Embryonic facial prominence (tissue), 1 donor: ENCODE measurements around the gene RGS7.
"Not testable (repeated sequence)": the region's sequence is repeated elsewhere in the genome, so short reads cannot be mapped to it uniquely, and the experiment has no call there.

ENCODE experiments used
- DNase-seq: peaks from one replicate; pipeline ENCODE4 v3.0.0-alpha.2; 2016; ENCODE audit errors: extremely low spot score

RGS7 gene

DNA sequence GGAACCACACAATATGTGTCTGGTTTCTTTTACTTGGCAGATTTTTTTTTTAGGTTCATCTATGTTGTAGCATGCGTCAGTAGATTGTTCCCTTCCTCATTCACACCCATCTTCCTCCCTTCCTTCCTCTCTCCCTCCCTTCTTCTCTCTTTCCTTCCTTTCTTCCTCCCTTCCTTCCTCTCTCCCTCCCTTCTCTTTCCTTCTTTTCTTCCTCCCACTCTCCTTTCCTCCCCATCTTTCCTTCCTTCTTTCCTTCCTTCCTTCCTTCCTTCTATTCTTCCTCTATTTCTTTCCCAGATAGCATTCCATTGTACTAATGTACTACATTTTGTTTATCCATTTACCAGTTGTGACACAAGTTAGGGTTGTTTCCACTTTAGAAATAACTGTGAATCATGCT, 218.0 kb downstream of the RGS7 start:
- no peak for DNase-seq

DNA sequence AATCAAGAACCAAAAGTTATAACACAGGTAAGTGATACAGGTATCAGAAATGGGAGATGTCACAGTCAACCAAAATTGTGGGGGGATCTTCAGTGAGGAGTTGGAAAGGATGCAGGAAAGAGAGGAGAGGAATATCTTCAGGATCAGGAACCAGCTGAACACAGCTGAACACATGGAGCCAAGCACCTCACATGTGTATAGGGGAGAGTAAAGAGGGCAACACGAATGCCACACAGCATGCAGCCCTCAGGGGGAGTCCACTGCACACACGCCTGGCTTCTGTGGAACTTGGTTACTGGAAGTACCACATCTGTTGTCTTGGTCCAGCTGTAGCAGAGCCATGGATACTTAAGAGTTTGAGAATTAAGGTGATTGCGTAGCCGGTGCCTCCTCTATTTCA, 218.8 kb downstream of the RGS7 start:
- DNase-seq = no peak

DNA sequence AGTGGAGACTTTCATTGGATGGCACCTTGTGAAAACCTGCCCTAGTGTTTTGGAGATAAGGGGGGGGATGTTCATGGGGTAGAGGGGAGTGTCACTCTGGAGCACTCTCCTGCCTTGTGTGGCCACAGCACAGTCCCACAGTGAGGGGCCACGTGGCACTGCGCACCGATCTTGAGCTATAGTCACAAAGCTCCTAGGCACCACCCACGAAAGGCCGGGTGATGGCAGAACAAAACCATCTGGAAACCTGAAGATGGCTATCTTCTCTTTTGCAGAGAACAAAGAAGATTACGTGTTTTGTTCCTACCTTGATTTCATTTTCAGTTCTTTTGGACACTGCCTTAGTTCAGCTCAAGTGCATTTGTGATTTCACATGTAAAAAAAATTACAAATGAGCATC, 220.6 kb downstream of the RGS7 start:
- DNase-seq = no peak

DNA sequence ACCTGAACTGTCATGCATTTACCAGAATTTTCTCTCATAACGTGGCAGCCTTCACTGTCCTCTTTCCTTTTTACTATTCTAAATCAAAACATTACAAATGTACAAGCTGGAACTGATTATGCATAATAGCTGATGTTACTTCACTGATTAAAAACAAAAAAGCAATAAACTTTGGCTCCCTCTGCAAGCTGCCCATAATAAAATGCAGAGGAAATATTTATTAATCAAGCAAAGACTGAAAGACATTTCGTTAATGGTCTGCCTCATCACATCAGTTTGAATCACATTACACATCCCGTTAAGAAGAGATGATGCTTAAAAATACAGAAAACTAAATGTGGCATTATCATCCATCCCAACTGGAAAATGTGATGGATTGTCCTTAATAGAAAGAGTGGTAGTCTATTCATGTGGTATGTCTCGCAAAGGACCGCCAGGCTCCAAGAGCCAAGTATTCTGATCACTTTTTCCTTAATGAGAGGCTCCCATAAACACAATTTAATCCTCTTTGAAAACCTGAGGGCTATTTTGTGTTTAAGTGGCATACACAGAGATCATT, 225.3 kb downstream of the RGS7 start:
- DNase-seq = no peak

DNA sequence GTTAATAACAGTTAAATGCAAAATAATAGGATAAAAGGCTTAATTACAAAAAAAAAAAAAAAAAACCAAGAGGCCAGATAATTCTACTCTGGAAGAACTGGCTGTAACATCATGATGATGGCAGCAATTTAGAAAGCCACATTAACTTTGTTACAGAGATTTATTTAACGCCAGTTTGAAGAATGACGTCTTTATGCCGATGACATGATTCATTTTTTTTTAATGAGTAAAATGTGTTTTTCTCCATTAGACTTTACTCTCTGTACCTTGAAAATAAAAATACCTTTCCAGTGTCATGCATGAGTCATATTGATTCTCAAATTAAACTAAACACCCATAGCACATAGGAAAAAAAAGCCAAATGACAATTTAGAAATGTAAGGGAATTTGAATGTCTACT, 226.1 kb downstream of the RGS7 start:
- no peak for DNase-seq

DNA sequence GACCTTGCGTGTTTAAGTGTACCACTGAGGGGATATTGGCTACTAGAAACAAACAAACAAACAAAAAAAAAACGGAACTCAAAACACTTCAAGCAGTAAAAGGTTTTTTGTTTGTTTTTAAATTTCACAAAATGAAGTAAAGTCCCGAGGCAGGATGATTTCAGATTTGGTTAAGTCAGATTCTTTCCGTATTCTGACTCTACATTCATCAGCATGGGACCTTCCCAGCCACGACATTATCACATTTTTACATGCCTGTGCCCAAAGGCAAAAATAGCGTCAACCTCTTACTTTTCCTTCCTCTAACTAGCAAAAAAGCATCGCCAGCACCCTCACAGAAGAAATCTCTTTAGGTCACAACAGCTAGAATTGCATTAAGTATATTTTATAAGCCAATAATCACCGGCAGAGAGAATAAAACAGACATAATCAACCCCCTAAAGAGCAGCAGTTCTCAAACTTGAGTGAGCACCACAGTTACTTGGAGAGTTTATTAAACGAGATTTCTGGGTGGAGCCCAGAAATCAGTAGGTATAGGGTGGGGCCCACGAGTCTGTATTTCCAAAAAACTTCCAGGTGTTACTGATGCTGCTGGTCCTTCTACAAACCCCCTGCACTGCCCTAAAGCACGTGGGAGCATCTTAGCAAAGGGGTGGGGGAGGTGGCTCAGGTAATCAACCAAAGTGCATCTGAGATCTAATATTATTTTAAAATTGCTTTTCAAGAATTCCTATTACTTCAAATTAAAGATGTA, 227.6 kb downstream of the RGS7 start:
- DNase-seq = no peak

DNA sequence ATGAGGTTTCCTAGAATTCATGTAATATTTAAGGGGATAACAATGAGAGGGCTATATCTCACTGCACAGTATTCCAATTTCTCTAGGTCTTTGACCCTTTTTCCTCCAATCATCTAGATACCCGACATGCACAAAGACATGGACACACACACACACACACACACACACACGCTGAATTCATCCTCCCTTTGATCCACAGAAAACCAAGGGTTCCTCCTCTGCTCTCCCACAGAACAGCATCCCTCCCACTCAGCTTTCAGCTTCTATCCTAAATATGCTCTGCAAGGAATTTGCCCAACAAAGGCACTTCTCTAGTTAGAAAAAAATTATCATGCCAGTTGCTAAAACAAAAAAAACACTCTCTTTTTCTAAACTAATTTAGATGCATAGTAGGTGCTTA, 231.7 kb downstream of the RGS7 start:
- DNase-seq = no peak

DNA sequence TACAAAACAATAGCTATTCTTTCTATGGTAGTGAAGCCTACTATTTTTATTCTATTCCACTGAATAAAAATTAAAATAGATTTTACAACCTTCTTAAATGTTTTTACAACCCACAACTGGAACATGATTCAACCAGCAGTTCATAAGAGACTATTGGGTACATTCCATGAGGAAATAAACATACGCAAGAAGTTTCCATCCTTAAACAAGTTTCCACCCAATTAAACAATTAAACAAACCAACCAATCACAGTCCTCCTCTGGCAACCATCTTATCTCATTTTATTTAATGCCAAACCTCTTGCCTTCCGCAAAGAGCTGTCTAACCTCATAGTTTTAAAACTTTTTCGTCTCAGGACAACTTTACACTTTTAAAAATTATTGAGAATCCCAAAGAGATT, 239.0 kb downstream of the RGS7 start:
- DNase-seq = no peak

DNA sequence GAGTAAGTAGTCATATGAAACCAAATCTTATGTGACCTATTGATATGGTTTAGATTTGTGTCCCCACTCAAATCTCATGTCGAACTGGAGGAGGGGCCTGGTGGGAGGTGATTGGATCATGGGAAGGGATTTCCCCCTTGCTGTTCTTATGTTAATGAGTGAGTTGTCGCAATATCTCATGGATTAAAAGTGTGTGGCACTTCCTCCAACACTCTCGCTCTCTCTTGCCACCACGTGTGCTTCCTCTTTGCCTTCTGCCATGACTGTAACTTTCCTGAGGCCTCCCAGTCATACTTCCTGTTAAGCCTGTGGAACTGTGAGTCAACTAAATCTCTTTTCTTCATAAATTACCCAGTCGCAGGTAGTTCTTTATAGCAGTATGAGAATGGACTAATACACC, 241.2 kb downstream of the RGS7 start:
- no peak for DNase-seq

DNA sequence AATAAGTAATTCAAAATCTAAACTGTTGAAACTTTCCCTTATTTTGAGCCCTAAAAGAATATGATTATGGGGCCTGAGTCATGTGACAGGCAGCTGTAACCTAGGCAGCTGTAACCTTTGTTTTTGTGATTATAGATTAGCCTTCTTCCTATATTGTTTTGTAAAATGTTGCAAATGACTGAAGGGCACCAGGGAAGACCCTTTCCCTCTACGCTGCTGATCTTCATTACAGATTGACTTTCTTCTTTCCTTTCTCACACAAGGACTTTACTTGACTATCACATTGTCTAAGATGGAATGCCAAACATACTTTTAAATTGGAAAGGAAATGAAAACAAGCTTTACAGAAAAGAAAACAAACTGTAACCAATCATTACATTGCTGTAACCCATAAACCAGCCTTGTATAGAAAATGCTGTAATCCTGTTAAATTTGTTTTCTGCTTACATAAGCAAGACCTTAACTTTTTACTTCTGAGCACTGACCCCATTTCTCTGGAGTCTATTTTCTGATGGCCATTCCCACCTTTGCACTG, 242.2 kb downstream of the RGS7 start:
- no peak for DNase-seq

DNA sequence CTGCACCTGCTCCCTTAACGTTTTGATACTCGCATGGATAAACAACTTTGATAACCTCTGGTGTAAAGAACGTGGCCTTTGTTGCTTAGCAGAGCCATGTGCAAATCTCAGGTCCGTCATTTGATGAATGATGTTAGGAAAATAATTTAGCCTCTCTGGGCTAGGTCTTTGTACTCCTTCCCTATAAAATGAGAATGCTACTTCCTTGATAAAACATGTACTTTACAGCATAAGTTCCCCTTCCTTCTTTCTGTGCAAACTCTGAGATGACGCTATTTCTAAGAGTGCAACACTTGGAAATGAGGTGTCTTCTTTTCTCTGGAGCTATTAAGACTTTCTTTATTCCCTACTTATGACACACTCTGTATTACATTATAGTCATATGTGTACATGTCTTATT, 243.4 kb downstream of the RGS7 start:
- no peak for DNase-seq

DNA sequence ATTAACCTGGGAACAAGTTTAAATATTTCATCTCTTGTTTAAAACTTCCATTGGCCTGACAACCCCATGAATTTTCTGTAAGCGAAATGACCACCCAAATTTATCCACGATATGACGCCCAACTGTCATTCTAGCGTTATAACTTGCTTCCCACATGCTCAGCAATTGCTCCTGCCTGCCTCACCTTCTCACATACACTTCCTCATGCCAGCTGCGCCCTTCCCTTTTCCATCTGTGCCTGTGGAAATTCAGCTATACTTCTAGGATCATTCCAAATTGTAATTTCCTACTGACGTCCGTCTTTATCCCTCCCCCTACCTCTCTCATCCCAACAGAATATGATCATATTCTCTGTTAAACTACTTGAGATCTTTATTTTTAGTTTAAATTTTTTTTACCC, 248.0 kb downstream of the RGS7 start:
- no peak for DNase-seq

DNA sequence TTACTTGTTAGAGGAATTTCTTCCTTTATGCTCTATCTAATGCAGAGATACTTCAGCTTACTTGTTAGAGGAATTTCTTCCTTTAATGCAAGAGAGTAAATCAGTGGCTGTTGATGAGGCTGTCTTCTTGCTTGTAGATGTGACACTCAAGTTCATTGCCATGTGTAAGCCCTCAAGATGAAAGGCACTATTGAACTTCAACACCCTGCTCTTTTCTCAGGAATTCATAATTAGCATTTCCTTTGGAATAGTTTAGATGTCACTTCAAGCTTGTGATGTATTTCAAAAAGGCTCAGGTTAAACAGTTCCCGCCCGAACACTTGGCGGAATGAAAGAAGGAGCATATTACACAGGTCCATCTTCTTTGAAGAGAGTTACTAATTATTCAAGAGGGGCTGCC, 251.9 kb downstream of the RGS7 start:
- DNase-seq = no peak

DNA sequence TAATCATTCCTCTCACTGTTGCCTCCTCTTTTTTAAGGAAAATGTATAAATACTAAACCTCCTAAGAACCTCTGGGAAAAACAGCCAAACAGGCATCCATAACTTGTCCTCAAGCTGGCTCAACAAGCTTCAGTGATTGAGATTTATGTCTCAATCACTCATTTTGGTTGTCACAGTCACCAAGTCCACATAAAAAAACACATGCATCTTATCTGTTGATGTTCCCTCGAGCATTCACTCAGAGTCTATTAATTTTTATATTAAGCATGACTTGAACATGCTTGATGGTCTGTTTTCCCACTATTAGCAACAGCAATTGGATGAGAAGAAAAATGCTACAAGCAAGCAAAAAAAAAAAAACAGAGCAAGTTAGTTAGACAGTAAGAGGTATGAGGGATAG, 254.3 kb downstream of the RGS7 start:
- no peak for DNase-seq

DNA sequence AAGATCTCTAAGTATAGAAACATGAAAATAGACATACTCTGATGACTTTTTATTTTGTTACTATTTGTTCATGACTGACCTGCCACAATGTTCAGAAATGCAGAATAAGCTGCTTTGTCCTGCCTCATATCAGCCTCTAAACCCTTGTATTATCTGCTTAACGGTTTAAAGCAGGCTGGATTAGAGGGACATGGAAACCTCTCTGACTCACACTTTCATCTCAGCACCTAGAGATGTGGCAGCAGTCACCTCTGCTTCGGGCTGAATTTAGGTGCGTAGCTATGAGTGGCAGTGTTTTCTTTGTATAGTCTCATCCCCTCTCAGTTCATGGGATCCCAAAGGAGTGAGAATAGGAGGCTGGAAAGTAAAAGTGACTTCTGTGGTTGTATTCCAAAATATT, 255.4 kb downstream of the RGS7 start:
- no peak for DNase-seq

DNA sequence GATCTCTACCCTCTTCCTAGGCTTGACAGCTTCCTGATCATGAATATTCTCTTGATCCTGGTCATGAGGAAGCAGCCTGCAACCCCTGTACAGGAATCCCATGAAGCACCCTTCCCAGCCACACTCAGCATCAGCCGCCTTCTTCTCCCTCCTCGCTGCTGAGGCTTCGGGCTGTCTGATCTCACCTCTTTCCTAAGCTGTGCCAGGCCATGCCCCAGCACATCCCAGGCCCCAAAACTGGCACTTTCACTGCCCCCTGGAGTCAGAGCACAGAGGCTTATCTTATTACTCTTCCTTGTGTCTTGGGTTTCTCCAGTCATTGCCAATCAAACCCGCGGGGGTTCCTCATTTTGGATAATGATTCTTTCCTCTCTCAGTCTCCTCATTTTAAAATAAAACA, 259.5 kb downstream of the RGS7 start:
- no peak for DNase-seq

DNA sequence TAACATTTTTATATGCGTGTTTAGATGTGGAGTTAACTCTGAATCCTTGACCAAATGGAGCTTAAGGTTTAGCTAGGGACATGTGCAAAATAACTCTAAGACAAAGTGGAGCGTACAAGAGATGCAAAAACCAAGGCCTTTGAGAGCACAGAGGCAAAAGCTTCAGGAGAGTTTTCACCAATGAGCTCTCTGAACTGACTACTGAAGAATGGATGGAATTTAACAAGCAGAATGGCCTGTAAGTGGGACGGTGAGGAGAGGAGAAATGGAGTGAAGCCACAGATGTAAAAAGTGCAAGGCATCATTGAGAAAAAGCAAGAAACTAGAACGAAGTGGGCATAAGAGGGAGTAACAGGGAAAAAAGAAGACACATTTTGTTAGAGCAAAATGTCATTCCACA, 260.0 kb downstream of the RGS7 start:
- no peak for DNase-seq

DNA sequence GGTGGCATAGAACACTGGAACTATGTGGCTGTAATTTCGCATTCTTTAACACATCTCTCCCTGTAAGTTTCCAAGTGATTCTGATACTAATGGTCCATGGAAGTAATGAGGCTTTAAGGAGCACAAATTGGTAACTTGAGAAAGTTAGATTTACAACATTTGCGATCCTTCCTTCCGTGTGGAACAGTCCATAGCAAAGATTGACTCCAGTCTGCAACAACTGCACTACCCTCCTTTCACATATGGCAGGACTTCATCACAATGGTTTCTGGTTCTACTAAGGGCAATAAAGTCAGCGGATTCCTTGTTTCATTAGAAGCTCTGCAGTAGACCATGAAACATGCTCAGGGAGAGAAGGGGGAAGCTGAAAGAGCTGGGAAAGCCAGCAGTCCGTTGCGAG, 261.2 kb downstream of the RGS7 start:
- no peak for DNase-seq

DNA sequence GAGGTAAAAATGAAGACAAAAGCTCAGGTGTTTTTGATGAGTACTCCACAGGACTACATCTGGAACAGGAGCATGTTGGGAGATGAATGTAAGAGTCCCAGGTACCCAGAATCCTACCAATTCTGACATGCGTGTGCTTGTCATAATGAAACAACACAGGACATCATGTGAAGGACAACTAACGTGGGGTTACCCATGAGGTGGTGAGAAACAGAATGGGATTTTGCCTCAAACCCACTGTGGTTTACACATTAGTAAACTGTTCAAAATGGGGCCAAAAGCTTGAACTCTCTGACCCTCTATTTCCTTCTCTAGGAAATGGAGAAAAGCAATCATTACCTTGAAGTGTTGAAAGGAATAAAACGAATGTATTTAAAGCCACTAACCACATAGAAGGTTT, 266.2 kb downstream of the RGS7 start:
- no peak for DNase-seq

DNA sequence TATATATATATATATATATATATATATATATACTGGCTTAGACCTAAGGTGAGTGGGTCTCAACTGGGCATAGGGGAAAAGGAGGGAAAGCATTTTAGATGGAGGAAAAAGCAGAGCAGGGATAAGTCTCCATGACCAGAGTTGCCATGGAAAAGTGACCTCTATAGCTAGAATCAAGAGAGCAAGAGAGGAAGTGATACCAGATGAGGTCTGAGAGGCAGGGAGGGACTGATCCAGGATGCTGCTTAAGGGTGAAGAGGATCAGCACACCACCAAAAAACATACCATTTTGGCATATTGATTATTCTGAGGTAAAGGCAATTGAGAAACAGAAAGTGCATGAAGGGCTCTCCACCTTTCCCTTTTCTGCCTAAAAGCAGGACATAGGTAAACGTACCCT, 267.9 kb downstream of the RGS7 start:
- DNase-seq = not testable (repeated sequence)

DNA sequence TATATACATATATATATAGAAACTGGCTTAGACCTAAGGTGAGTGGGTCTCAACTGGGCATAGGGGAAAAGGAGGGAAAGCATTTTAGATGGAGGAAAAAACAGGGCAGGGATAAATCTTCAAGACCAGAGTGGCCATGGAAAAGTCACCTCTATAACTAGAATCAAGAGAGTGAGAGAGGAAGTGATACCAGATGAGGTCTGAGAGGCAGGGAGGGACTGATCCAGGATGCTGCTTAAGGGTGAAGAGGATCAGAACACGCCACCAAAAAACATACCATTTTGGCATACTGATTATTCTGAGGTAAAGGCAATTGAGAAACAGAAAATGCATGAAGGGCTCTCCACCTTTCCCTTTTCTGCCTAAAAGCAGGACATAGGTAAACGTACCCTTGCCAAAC, 268.9 kb downstream of the RGS7 start:
- not testable (repeated sequence) for DNase-seq

DNA sequence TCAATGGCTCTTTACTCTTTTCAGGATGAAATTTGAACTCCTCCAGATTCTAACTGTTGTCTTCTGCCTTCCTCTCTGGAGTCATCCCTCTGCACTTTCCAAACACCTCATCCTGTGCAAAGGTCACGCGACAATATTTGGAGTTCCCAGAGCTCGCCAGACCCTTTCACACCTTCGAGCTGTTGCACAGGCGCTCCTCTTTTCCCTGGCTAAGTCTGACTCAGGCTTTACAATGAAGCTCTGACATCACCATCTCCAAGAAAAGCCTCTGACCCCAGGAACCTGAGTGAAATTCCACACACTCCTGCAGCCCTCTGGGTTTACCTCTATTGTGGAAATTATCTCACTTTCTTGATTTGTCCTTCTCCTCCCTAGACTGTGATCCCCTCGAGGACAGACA, 270.3 kb downstream of the RGS7 start:
- no peak for DNase-seq

DNA sequence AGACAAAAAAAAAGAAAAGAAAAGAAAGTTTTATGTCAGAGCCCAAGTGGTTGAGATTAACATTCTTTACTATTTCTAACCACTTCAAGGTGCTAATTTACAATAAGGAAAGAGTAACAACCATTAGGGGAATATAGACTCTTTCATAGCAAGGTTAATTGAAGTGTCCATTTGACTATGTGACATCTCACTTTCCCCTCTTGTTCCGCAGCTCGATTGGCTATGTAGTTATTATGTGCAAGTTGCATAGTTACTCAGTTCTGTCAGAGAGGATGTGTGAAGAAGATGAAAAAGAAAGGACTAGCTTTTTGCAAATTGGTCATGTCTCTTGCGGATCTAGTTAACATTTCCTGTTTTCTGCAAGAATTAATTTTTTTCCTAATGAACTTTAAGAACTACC, 273.7 kb downstream of the RGS7 start:
- no peak for DNase-seq

DNA sequence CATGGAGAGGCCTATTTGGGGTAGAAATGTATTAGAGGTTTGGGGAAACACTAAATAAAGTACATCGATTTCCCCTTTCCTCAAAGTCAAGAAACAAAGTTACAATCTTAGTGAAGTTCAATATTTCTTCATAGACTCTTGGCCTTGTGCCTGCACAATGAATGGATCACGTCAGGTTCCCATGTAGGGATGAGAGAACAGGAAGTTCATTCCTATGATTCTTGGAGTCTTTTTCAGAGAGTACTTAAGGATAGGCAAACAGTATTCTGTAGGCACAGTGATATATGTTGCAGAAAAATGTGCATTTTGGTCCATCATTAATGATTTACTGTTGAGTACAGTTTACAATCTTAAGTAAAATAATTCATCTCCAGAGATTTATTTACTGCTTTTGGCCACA, 275.5 kb downstream of the RGS7 start:
- no peak for DNase-seq
